Measurements from ENCODE around the gene VWA8.

DNA sequence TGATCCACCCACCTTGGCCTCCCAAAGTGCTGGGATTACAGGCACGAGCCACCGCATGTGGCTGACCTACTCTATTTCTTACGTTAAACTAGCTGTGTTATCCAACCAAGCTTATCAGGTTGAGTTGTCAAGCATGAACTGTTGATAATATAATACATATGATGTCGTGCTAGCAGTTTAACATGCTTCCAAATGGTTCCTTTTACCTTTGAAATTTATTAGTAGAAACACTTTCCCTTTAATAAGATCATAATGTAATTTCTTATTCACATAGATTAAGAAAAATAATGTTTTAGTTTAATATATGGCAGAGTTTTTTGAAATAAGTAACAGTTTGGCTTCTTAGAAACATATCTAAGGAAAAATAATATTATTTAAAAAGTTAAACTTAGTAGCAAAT, 34.4 kb upstream of the VWA8 start:
- TF ChIP-seq, protein P1, sequence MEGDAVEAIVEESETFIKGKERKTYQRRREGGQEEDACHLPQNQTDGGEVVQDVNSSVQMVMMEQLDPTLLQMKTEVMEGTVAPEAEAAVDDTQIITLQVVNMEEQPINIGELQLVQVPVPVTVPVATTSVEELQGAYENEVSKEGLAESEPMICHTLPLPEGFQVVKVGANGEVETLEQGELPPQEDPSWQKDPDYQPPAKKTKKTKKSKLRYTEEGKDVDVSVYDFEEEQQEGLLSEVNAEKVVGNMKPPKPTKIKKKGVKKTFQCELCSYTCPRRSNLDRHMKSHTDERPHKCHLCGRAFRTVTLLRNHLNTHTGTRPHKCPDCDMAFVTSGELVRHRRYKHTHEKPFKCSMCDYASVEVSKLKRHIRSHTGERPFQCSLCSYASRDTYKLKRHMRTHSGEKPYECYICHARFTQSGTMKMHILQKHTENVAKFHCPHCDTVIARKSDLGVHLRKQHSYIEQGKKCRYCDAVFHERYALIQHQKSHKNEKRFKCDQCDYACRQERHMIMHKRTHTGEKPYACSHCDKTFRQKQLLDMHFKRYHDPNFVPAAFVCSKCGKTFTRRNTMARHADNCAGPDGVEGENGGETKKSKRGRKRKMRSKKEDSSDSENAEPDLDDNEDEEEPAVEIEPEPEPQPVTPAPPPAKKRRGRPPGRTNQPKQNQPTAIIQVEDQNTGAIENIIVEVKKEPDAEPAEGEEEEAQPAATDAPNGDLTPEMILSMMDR (conservative IDR thresholded peaks at IDR 0.05): no peak
- TF ChIP-seq ZFX (IDR thresholded peaks at IDR 0.05): no peak

Data from C4-2B (cell line).